HCT116 (cell line): ENCODE measurements around the gene PDE6D. TPM values are rescaled to one million over a fixed set of nuclear protein-coding genes. Genes with fewer than 3 reads are reported as not detected.

ENCODE experiments used
- ATAC-seq: fragments of 200-7000 bp; cut with Tn5 transposase; 2 replicates; pipeline ENCODE4 v1.9.1; 2020; ENCODE audit warnings: mild to moderate bottlenecking, moderate library complexity
- BruUV-seq: library from RNA; stranded (reverse); fragments of 400-500 nt; replicated peaks from 2 replicates; lab custom pipeline; 2021; lab: Mats Ljungman, UMichigan
- CTCF ChIA-PET: fragments of 300-600 bp; sonication (Branson Sonifier 250); formaldehyde crosslinking; loops from one replicate; lab custom pipeline; 2021; ENCODE audit warnings: antibody characterized with exemption; lab: Charles Lee
- POLR2A ChIA-PET: fragments of 300-600, 350-600 bp; sonication (Branson Sonifier 250); formaldehyde crosslinking; loops from one replicate; lab custom pipeline; 2021; ENCODE audit warnings: antibody characterized with exemption; lab: Charles Lee
- RAD21 ChIA-PET, 2 experiments: fragments of 300-600 bp; sonication (Branson Sonifier 250); formaldehyde crosslinking; loops; one replicate each; lab custom pipeline; 2023; ENCODE audit warnings: low total read pairs in 2 of 2; ENCODE audit not compliant: uncharacterized antibody in 2 of 2, unreplicated experiment in 2 of 2, low non-redundant PET in 1 of 2; lab: Charles Lee
- DNase-seq: peaks from one replicate; pipeline ENCODE4 v3.0.0-alpha.2; 2010; ENCODE audit warnings: low read depth, low spot score
- H2AFZ ChIP-seq: fragments of 200-600 bp; shearing (Covaris generic), sonication (generic); 2 replicates; pipeline ENCODE4 v1.6.1; 2017; ENCODE audit warnings: low read depth, mixed run types, mixed read lengths, antibody characterized with exemption, low read length; ENCODE audit not compliant: poor library complexity, severe bottlenecking
- H3K27ac ChIP-seq: 2 replicates; pipeline ENCODE4 v1.5.1; 2012; ENCODE audit warnings: low read depth, low read length
- H3K27me3 ChIP-seq: fragments of 200-600 bp; sonication (generic); 2 replicates; pipeline ENCODE4 v1.6.1; 2016; ENCODE audit warnings: mixed run types, low read length, mixed read lengths; ENCODE audit not compliant: insufficient read depth
- H3K36me3 ChIP-seq, 2 experiments: fragments of 200-500 bp in 1 of 2; fragments of 200-600 bp in 1 of 2; sonication (Bioruptor generic) in 1 of 2; sonication (generic) in 1 of 2; 2 replicates each; pipeline versions ENCODE4 v1.5.1 to v1.6.1; 2014 to 2016; ENCODE audit warnings: low read length in 2 of 2, inconsistent platforms in 1 of 2, mixed read lengths in 1 of 2, mixed run types in 1 of 2; ENCODE audit not compliant: insufficient read depth in 2 of 2, control insufficient read depth in 1 of 2
- H3K4me1 ChIP-seq, 2 experiments: fragments of 200-600 bp in 1 of 2; sonication (generic) in 1 of 2; 2 replicates each; pipeline versions ENCODE4 v1.5.1 to v1.6.1; 2012 to 2017; ENCODE audit warnings: low read length in 2 of 2, inconsistent platforms in 1 of 2, mild to moderate bottlenecking in 1 of 2, mixed read lengths in 1 of 2, mixed run types in 1 of 2, moderate library complexity in 1 of 2; ENCODE audit not compliant: insufficient read depth in 2 of 2, control insufficient read depth in 1 of 2
- H3K4me2 ChIP-seq: fragments of 200-600 bp; sonication (generic); 2 replicates; pipeline ENCODE4 v1.6.1; 2017; ENCODE audit warnings: mixed run types, low read length, mixed read lengths
- H3K4me3 ChIP-seq, 2 experiments: fragments of 200-600 bp in 1 of 2; sonication (generic) in 1 of 2; replicated peaks in 1 of 2; 2 replicates each; pipeline ENCODE4 v1.5.1; 2011 to 2016; ENCODE audit warnings: low read length in 2 of 2, control low read depth in 1 of 2, low read depth in 1 of 2, mild to moderate bottlenecking in 1 of 2, mixed read lengths in 1 of 2, mixed run types in 1 of 2
- H3K79me2 ChIP-seq: fragments of 200-600 bp; sonication (generic); 2 replicates; pipeline ENCODE4 v1.6.1; 2017; ENCODE audit warnings: mild to moderate bottlenecking, mixed run types, low read length, moderate library complexity, mixed read lengths; ENCODE audit not compliant: insufficient read depth
- H3K9ac ChIP-seq: fragments of 200-600 bp; sonication (generic); 2 replicates; pipeline ENCODE4 v1.6.1; 2016; ENCODE audit warnings: low read length, mixed read lengths
- H3K9me2 ChIP-seq: fragments of 200-600 bp; sonication (generic), shearing (Covaris generic); 2 replicates; pipeline ENCODE4 v1.6.1; 2017; ENCODE audit warnings: mixed run types, mild to moderate bottlenecking, moderate library complexity; ENCODE audit not compliant: insufficient read depth
- H3K9me3 ChIP-seq, 2 experiments: fragments of 200-500 bp in 1 of 2; fragments of 200-600 bp in 1 of 2; sonication (Bioruptor generic) in 1 of 2; sonication (generic) in 1 of 2; 2 replicates each; pipeline ENCODE4 v1.6.1; 2014 to 2017; ENCODE audit warnings: low read length in 2 of 2, mixed read lengths in 2 of 2, inconsistent platforms in 1 of 2, low read depth in 1 of 2, mild to moderate bottlenecking in 1 of 2, mixed run types in 1 of 2, moderate library complexity in 1 of 2; ENCODE audit not compliant: control insufficient read depth in 1 of 2, insufficient read depth in 1 of 2
- H4K20me1 ChIP-seq: fragments of 200-600 bp; sonication (generic), shearing (Covaris generic); 2 replicates; pipeline ENCODE4 v1.6.1; 2017; ENCODE audit warnings: mixed run types, mild to moderate bottlenecking, moderate library complexity; ENCODE audit not compliant: insufficient read depth
- ATF3 ChIP-seq: IDR thresholded peaks from 2 replicates; pipeline ENCODE4 v1.6.1; 2012
- CBX3 ChIP-seq: IDR thresholded peaks from 2 replicates; pipeline ENCODE4 v1.6.1; 2012; ENCODE audit warnings: low read depth
- CTCF ChIP-seq, 3 experiments: fragments of 200-600 bp in 1 of 3; sonication (generic) in 1 of 3; IDR thresholded peaks in 2 of 3; conservative IDR thresholded peaks in 1 of 3; 2 replicates each; pipeline ENCODE4 v1.5.1; 2012 to 2017; ENCODE audit warnings: low read depth in 2 of 3, low read length in 2 of 3, antibody characterized with exemption in 1 of 3, borderline replicate concordance in 1 of 3, control low read depth in 1 of 3, mild to moderate bottlenecking in 1 of 3, mixed read lengths in 1 of 3, mixed run types in 1 of 3, moderate library complexity in 1 of 3; ENCODE audit not compliant: insufficient read depth in 1 of 3
- EGR1 ChIP-seq: IDR thresholded peaks from 2 replicates; pipeline ENCODE4 v1.6.1; 2012; ENCODE audit warnings: low read depth
- ELF1 ChIP-seq: IDR thresholded peaks from 2 replicates; pipeline ENCODE4 v1.6.1; 2012; ENCODE audit warnings: low read depth, borderline replicate concordance
- EZH2 ChIP-seq: fragments of 200-600 bp; sonication (generic); IDR thresholded peaks from 2 replicates; pipeline ENCODE4 v1.6.1; 2017; ENCODE audit warnings: antibody characterized with exemption, mixed run types
- FOSL1 ChIP-seq: IDR thresholded peaks from 2 replicates; pipeline ENCODE4 v1.6.1; 2012; ENCODE audit warnings: low read depth
- JUND ChIP-seq: IDR thresholded peaks from 2 replicates; pipeline ENCODE4 v1.6.1; 2012
- MAX ChIP-seq: IDR thresholded peaks from 2 replicates; pipeline ENCODE4 v1.6.1; 2012
- POLR2A ChIP-seq: IDR thresholded peaks from 2 replicates; pipeline ENCODE4 v1.7.0; 2011; ENCODE audit warnings: borderline replicate concordance; ENCODE audit not compliant: insufficient read depth, insufficient read length; ENCODE audit errors: extremely low read depth
- POLR2AphosphoS5 ChIP-seq: IDR thresholded peaks from 2 replicates; pipeline ENCODE4 v1.6.1; 2011; ENCODE audit warnings: mild to moderate bottlenecking, low read depth, low read length, moderate library complexity
- RAD21 ChIP-seq: IDR thresholded peaks from 2 replicates; pipeline ENCODE4 v1.6.1; 2012; ENCODE audit warnings: low read depth, mild to moderate bottlenecking
- SP1 ChIP-seq: IDR thresholded peaks from 2 replicates; pipeline ENCODE4 v1.6.1; 2012; ENCODE audit warnings: low read depth
- SRF ChIP-seq: IDR thresholded peaks from 2 replicates; pipeline ENCODE4 v1.6.1; 2012; ENCODE audit warnings: low read depth
- TCF7L2 ChIP-seq: IDR thresholded peaks from 2 replicates; pipeline ENCODE4 v1.7.0; 2011; ENCODE audit warnings: borderline replicate concordance, inconsistent platforms; ENCODE audit not compliant: insufficient read depth, insufficient read length; ENCODE audit errors: extremely low read depth
- YY1 ChIP-seq: IDR thresholded peaks from 2 replicates; pipeline ENCODE4 v1.6.1; 2011; ENCODE audit warnings: low read length, low read depth, moderate library complexity, mild to moderate bottlenecking; ENCODE audit not compliant: insufficient replicate concordance; ENCODE audit errors: extremely low read depth
- ZBTB33 ChIP-seq: IDR thresholded peaks from 2 replicates; pipeline ENCODE4 v1.6.1; 2011; ENCODE audit warnings: mild to moderate bottlenecking, low read length, moderate library complexity; ENCODE audit not compliant: insufficient replicate concordance; ENCODE audit errors: extremely low read depth
- ZNF274 ChIP-seq: fragments of 200-500 bp; sonication (Bioruptor generic); IDR thresholded peaks from 2 replicates; pipeline ENCODE4 v1.6.1; 2014; ENCODE audit warnings: mild to moderate bottlenecking, low read depth, low read length, inconsistent platforms
- intact Hi-C: fragments of 100-400 bp; cut with micrococcal nuclease; formaldehyde crosslinking; loops from 2 replicates; pipeline ENCODE4 v1.10.0; 2022
- total RNA-seq: library from RNA; stranded (reverse); gene quantifications from one replicate; pipeline ENCODE4 v1.2.1, GENCODE V29; 2021; ENCODE audit not compliant: unreplicated experiment

PDE6D gene
- total RNA-seq, 1 experiment from 2014 or later: 26.6 TPM

- no peak overlapping the region for H3K4me2 ChIP-seq
- ChIA-PET CTCF (no interaction called here), POLR2A (no interaction called here), RAD21 (no interaction called here)
- TF ChIP-seq POLR2A (no peak), ELF1 (no peak), TCF7L2 (no peak), ATF3 (no peak), ZBTB33 (no peak), EZH2 (no peak), SP1 (no peak), RAD21 (no peak), CTCF (IDR thresholded peaks at IDR 0.05 in 2 of 3, conservative IDR thresholded peaks at IDR 0.05 in 1 of 3; ENCODE audit: borderline replicate concordance in 1 of 3, insufficient read depth in 1 of 3, low read depth in 2 of 3, low read length in 2 of 3) (no peak), POLR2AphosphoS5 (no peak), ZNF274 (no peak), MAX (no peak), EGR1 (no peak), FOSL1 (no peak), JUND (no peak), YY1 (no peak), CBX3 (no peak), SRF (no peak)
- no peaks in the 10 kb centered on the region for H3K79me2 ChIP-seq
- BruUV-seq: no TSS peak
- H4K20me1 ChIP-seq: no peaks in the 10 kb centered on the region
- peaks cover 0 to 11% of the 10 kb centered on the region in 2 experiments; a peak in 1 of 4 replicates for H3K4me1 ChIP-seq
- no peaks in the 10 kb centered on the region for H3K9me3 ChIP-seq
- H3K9ac ChIP-seq: no peak overlapping the region
- no peaks in the 10 kb centered on the region for H3K27me3 ChIP-seq
- intact Hi-C loops: no loop called here
- H3K9me2 ChIP-seq: no peaks in the 10 kb centered on the region
- no peaks in the 10 kb centered on the region for H3K36me3 ChIP-seq
- H3K27ac ChIP-seq: no peak overlapping the region
- ATAC-seq (no peak), DNase-seq (no peak)
- H3K4me3 ChIP-seq: no peak overlapping the region
- H2AFZ ChIP-seq: no peak overlapping the region
These were observed 17.0 kb downstream of the PDE6D start for GRCh38 chr2:231764124-231764523.
